HG03439 (cell line): ENCODE data around the gene PDCD7.
A peak's percentile ranks its signal among the peaks of the same experiment; 100 is the strongest.
"Not testable (repeated sequence)": the region's sequence is repeated elsewhere in the genome, so short reads cannot be mapped to it uniquely, and the experiment has no call there.

ENCODE experiments used
- ATAC-seq: cut with Tn5 transposase; IDR thresholded peaks from one replicate; pipeline ENCODE4 v1.9.1; 2021; ENCODE audit warnings: mild to moderate bottlenecking, moderate library complexity; ENCODE audit not compliant: unreplicated experiment

PDCD7 gene

GRCh38 chr15:65132878-65133547, 595 bp downstream of the PDCD7 start:
- ATAC-seq: peak; percentile 40

GRCh38 chr15:65130941-65131340, 2.7 kb downstream of the PDCD7 start:
- no peak for ATAC-seq

DNA sequence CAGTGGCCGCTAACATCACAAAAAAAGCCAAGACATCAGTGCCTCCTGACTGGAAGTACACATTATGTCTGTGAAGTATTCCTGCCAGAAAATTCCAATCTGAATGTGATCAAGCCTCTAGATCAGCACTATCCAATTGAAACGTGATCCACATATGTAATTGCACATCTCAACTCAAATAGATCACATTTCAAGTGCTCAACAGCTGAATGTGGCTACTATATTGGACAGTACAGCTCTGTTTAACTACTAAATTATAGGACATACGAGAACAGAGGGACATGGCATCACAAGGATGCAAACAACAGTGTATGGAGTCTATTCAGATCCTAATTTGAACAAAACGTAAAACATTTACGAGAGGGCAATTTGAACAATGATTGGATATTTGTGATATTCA, 18.1 kb downstream of the PDCD7 start:
- ATAC-seq: no peak

DNA sequence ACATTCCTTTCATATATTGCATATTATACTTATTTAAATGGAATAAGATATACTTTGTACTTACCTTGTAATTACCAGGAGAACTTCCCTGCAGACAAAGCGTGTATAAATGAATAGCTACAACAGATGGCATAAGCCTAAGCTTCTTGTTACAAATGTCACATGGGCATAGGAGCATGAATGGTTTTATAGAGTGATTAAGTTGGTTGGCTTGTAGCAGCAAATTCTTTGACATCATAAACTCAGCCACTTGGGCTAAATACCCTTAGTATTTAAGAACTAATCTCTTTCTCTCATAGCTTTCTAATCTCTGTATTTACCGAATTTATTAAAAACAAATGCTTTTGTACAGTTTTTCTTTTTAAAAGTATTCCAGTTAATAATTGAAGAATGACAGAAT, 18.5 kb downstream of the PDCD7 start, which contains the start of gene UBAP1L:
TSS of gene UBAP1L (minus strand) at position 115 of the 400 bp plus-strand sequence. CDS start 8,985 bp downstream, outside the sequence.
- ATAC-seq: no peak

DNA sequence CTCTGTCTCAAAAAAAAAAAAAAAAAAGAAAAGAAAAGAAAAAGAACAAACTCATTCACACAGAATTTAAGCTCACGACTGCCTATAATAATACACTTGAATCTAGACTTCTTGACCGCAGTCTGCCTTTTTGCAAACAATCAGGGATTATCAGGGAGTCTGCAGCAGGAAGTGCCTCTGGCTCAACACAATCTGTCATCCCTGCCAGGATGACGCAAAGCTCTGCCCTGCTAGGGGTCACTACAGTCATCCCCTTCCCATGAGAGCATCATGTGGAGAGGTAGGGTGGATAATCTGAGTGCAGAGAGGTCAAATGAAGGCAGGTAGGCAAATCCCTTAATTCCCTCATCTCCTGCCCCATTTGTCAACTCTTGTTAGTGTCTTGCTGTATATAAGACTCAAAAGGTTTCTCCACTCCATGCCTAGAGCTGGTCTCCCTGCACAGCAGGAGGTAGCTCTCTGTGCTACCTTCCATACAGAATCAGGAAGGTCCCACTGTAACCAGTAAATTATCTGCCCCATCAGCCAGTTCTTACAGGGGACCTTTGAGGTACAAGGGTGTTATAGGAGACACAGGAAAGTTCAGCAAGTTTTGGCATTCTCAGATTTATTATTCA, 22.8 kb downstream of the PDCD7 start:
- no peak for ATAC-seq

DNA sequence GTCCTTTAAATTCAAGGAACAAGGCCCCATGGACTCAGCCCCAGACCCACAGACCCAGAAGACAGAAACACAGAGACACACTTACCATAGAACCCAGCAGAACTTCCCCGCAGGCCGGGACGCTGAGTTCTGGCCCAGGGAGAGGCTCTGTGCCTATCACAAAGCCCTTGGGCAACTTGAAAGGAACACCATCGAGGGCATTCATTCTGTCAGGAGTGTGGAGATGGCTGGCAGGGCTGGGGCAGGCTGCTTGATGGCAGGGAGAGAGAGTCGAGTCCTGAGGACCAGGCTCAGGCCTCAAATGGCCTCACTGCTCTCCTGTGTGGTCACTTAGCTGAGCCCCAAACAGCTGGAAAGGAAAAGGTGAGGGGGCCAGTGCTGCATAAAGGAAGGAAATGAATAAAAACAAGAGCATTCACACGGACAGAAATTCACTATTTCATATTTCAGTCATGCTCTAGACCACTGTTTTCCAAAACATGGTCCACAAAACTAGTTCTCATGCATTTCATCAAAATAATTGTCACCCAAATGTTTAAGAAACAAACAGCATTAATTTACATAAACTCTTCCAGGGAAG, 27.5 kb downstream of the PDCD7 start:
- no peak for ATAC-seq

DNA sequence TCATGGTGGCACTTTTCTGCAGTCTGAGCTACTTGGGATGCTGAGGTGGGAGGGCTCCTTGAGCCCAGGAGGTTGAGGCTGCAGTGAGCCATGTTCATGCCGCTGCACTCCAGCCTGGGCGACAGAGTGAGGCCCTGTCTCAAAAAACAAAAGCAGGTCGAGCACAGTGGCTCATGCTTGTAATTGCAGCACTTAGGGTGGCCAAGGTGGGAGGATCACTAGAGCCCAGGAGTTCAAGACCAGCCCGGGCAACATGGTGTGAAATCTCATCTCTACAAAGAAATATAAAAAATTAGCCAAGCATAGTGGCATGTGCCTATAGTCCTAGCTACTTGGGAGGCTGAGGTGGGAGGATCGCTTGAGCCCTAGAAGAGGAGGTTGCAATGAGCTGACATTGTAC, 28.6 kb downstream of the PDCD7 start:
- ATAC-seq: no peak

- ATAC-seq: no peak
Measured at GRCh38 chr15:65102912-65103311, 30.7 kb downstream of the PDCD7 start.

DNA sequence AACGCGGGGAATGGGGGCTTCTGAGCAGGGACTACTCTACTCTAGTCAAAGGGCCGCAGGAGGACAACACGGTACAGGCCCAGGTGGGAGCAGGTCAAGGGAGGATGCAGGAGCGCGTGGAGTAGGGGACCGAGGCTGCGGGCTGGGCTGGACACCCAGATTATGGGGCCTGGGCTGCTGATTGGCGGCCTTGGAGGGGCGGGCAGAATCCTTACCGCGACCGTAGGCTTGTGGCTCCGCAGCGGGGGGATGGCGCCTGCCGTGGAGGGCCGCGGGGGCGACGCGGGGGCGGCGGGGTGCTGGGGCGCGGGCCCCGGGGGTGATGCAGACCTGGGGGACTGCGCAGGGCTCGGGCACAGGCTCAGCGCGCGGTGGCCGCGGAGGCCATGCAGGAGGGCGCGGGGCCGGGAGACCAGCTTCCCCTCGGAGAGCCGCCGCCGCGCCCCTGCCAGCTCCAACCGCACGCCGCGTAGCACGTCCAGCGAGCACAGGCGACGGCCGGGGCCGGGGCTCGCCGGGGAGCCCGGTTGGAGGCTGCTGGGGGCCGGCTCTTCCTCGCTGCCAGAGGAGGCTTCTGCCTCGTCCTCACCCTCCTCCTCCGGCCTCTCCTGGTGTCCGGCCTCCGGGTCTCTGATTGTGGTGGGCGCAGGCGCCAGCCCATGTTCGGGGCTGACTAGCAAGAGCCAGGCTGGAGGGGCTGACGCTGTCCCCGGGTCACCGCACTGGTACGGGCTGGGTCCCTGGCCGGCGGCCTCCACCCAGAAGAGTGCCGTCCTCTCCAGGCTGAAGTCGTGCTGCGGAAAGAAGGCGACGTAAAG, 31.5 kb downstream of the PDCD7 start:
- ATAC-seq: no peak

DNA sequence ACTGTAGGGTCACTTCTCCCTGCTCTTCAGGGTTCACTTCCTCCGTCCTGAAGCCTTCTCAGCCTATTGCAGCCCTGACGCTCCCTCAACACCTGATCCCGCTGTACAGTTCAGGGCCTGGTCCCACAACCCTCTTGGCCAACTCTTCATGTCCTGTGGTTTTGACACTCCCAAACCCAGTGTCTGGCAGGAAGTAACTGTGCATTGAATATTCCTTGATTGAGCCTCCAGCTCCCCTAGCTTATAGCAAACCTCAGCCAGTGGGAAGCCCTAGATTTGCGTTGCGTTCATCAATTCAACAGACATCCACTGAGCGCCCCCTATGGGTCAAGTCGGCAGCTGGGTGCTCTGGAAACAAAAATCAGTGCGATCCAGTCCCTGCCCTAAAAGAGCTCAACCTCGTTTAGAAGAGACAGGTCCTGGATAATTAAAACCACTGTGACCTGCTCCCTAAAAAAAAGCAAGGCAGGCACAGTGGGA, 32.2 kb downstream of the PDCD7 start:
- ATAC-seq: no peak

GRCh38 chr15:65100442-65100841, 33.2 kb downstream of the PDCD7 start:
- ATAC-seq: no peak

DNA sequence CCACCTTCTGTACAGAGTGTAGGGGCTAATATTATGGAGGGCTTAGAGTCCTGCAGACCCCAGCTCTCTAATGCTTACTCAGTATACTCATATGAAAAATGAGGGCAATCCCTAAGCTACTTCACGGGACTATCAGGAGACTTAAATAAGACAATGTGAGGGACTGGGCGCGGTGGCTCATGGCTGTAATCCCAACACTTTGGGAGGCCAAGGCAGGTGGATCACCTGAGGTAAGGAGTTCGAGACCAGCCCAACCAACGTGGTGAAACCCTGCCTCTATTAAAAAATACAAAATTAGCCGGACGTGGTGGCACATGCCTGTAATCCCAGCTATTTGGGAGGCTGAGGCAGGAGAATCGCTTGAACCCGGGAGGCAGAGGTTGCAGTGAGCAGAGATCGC, 33.8 kb downstream of the PDCD7 start:
- not testable (repeated sequence) for ATAC-seq

DNA sequence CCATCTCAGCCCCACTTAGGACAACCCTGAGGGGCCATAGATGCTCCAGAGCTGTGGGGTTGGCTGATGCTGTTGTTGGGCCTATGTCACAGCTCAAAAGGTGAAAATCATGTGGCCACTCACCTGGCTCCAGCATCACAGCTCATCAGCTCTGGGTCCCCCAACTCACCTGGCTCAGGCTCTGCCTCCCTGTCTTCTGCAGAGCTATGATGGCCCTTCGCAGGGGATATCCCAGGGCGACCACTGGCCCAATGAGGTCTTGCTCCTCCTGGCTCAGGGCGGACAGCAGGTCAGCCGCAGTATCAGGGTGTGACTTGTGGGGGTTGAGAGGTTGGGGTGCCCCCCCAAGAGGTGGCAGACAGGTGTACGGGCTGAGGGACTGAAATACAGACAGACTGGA, 34.3 kb downstream of the PDCD7 start:
- no peak for ATAC-seq

- ATAC-seq: no peak
Measured at GRCh38 chr15:65097651-65098263, 35.9 kb downstream of the PDCD7 start.

GRCh38 chr15:65096481-65097385, 36.9 kb downstream of the PDCD7 start:
- ATAC-seq: no peak

DNA sequence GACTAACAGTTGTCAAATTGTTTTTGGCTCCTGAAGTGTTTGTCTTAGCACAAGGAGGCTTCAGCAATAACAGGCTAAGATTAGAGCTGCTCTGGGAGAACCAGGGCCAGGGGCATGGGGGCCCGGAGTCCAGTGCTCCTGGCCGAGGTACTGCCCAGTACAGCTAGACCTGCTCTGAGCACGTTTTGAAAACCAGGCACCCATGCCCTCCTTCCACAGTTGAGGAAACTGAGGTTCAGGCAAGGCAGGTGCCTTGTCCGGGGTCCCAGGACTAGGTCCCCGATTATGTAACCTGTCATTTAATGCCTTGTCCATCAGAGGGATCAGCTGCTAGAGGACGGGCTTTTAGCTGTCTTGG, 37.9 kb downstream of the PDCD7 start:
- ATAC-seq: no peak

DNA sequence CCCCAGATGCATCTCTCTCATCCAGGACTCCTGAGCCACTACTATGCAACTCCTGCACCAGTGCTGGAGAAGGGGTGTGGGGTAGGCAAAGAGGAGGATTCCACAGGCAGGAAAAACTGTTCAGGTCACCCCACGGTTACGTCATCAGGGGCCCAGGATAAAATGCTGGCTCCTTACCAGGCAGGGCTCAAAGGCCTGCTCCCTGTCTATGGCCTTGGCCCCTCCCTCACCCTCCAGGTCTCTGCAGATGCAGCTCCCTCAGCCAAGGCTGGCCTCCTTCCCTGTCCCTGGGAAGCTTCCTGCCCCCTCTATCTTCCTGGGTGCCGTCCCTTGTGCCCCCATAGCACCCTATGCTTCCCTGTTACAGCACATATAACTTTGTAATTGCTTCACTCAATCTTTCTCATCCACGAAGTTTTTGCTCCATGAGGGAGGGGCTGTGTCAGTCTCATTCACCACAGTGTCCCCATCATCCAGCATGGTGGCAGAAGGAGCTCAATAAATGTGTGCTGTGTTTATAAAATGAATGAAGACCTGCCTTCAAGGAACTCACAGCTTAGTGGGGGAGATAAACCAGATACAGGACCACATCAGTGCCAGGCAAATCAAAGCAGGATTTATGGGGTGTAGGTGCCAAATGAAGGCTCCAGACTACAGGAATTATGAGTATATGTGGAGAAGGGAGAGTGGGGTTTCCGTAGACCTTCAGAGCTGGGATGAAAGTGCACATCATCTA, 38.4 kb downstream of the PDCD7 start:
- no peak for ATAC-seq

DNA sequence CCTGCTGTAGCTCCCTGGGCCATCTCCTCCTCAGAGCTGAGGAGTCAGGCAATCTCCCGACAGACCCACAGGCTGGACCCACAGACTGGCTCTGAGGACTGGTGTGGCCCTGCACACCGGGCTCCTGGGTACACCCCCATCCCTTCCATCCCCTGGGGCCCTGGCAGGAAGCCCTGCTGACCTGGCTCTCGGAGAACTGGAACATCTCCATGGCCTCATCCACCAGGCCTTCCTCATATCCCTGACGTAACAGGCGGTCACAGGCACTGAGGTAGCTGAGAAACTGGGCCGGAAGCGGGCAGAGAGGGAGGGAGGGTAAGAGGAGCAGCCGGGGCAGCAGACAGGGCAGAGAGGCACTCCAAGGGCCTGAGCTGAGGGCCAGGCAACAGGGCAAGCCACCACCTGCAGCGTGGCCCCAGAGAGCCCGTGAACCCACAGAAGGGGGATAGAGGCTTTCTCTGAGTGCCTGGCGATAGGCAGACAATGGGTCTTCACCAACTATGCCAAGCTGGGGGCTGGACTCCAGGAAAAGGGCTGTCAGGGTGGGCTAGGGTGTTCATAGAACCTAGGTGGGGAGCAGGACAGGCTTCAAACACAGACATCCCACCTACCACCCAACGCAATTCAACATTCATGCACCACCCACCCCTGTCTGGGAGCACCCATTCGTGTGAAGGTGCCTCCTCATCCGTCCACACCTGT, 39.2 kb downstream of the PDCD7 start:
- ATAC-seq: no peak

DNA sequence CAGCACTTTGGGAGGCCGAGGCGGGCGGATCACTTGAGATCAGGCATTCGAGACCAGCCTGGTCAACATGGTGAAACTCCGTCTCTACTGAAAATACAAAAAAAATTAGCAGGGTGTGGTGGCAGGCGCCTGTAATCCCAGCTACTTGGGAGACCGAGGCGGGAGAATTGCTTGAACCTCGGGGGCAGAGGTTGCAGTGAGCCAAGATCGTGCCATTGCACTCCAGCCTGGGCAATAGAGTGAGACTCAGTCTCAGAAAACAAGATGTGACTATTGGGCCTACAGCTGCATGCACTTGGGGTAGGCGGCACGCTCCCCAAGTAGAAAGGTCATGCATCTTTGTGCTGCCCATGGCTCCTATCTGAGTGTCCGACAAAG, 39.8 kb downstream of the PDCD7 start:
- ATAC-seq: not testable (repeated sequence)
